Loucy (cell line): ENCODE results near the gene TGM3.

ENCODE experiments used
- CTCF ChIP-seq: fragments of 200-600 bp; sonication (generic); conservative IDR thresholded peaks from 2 replicates; pipeline ENCODE4 v1.5.1; 2014; ENCODE audit warnings: mild to moderate bottlenecking, antibody characterized with exemption, low read length
- EZH2phosphoT487 ChIP-seq: fragments of 200-600 bp; IDR thresholded peaks from 2 replicates; pipeline ENCODE4 v1.6.1; 2018; ENCODE audit warnings: antibody characterized with exemption, mild to moderate bottlenecking, moderate library complexity, borderline replicate concordance

- no peak for TF ChIP-seq CTCF
- TF ChIP-seq EZH2phosphoT487, result no peak
Observed at GRCh38 chr20:2285193-2285592, 10.6 kb upstream of the TGM3 start.
